Vagina (tissue), 2 donors: ENCODE measurements around the gene MAP3K10.

Experiments used
- CTCF ChIP-seq, 3 experiments: fragments of 450-650 bp in 2 of 3; fragments of 200-600 bp in 1 of 3; sonication (generic) in 1 of 3; IDR thresholded peaks; one replicate each; pipeline ENCODE4 v1.5.1; 2017 to 2019; ENCODE audit warnings: antibody characterized with exemption in 3 of 3, mild to moderate bottlenecking in 2 of 3, moderate library complexity in 2 of 3
- POLR2A ChIP-seq, 2 donors: fragments of 450-650 bp; IDR thresholded peaks; one replicate each; pipeline ENCODE4 v1.6.1; 2017; ENCODE audit warnings: antibody characterized with exemption in 2 of 2, mild to moderate bottlenecking in 2 of 2, moderate library complexity in 2 of 2
- POLR2AphosphoS5 ChIP-seq, 2 donors: sonication (generic); formaldehyde crosslinking; IDR thresholded peaks; one replicate each; pipeline ENCODE4 v1.9.0; 2017; ENCODE audit warnings: antibody characterized with exemption in 2 of 2, mild to moderate bottlenecking in 2 of 2, low read depth in 1 of 2; ENCODE audit not compliant: insufficient read depth in 1 of 2

DNA sequence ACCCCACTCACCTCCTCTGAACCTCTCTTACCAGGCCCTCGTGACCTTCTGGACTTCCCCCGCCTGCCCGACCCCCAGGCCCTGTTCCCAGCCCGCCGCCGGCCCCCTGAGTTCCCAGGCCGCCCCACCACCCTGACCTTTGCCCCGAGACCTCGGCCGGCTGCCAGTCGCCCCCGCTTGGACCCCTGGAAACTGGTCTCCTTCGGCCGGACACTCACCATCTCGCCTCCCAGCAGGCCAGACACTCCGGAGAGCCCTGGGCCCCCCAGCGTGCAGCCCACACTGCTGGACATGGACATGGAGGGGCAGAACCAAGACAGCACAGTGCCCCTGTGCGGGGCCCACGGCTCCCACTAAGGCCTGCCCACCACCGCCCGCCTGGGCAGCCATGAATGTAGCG is 23.7 kb downstream of the MAP3K10 start:
- TF ChIP-seq POLR2AphosphoS5 (IDR thresholded peaks at IDR 0.05; ENCODE audit: insufficient read depth in 1 of 2, low read depth in 1 of 2) (no peak), CTCF (IDR thresholded peaks at IDR 0.05) (no peak), POLR2A (IDR thresholded peaks at IDR 0.05) (no peak)
